SIG-M5 (cell line): ENCODE data around the gene RRH.

ENCODE experiments used
- DNase-seq: peaks from one replicate; lab custom pipeline; 2025; lab: John Stamatoyannopoulos, UW

Gene RRH

GRCh38 chr4:109887071-109887470 lies 59.3 kb downstream of the RRH start:
- DNase-seq: no peak

GRCh38 chr4:109890076-109890475 lies 62.3 kb downstream of the RRH start:
- DNase-seq: no peak
